Mucosa of descending colon (tissue), 3 donors: ENCODE results near the gene RPL10. TPM values are rescaled to one million over a fixed set of nuclear protein-coding genes. Genes with fewer than 3 reads are reported as not detected.

Experiments
- ATAC-seq: fragments of 200-7000 bp; cut with Tn5 transposase; one replicate; pipeline ENCODE4 v1.9.1; 2020; ENCODE audit warnings: mild to moderate bottlenecking, moderate library complexity
- DNase-seq, 3 donors: peaks; one replicate each; pipeline ENCODE4 v3.0.0-alpha.2; 2020
- H3K36me3 ChIP-seq: fragments of 200-600 bp; one replicate; pipeline ENCODE4 v1.8.0; 2021; ENCODE audit warnings: low read depth, mild to moderate bottlenecking
- H3K4me1 ChIP-seq: fragments of 200-600 bp; one replicate; pipeline ENCODE4 v1.8.0; 2021; ENCODE audit warnings: low read depth, mild to moderate bottlenecking
- H3K4me3 ChIP-seq: fragments of 200-600 bp; one replicate; pipeline ENCODE4 v1.8.0; 2021; ENCODE audit warnings: mild to moderate bottlenecking
- H3K9me3 ChIP-seq: fragments of 200-600 bp; one replicate; pipeline ENCODE4 v1.8.0; 2021; ENCODE audit warnings: mild to moderate bottlenecking
- CTCF ChIP-seq: fragments of 200-600 bp; IDR thresholded peaks from one replicate; pipeline ENCODE4 v1.8.0; 2022; ENCODE audit warnings: antibody characterized with exemption, mild to moderate bottlenecking
- intact Hi-C, 2 donors: fragments of 100-400 bp; cut with DNase I in 1 of 2; cut with micrococcal nuclease in 1 of 2; formaldehyde crosslinking; loops; one replicate each; pipeline versions ENCODE4 v1.11.0 to v1.11.1; 2022; cut with DNase I, micrococcal nuclease
- total RNA-seq, 3 donors: library from RNA; stranded (reverse); fragmentation: NEBNext Ultra II Directional in 2 of 3; extraction: Animal tissue kit (Norgen Biotek cat#: 25700) in 2 of 3; gene quantifications; one replicate each; pipeline versions ENCODE4 v1.2.1 to v1.2.4, GENCODE V29; 2021 to 2023
- donor health status: DM: no; HTN: no; CAD: no; lungs with moderate emphysema.
- donor health status: DM: no; HTN: no; CAD: no.
- donor health status: DM: no; HTN: yes; CAD: no.

RPL10 gene
- total RNA-seq, 3 donors from 2014 or later = 2,179 to 2,606 (median 2,424) TPM

DNA sequence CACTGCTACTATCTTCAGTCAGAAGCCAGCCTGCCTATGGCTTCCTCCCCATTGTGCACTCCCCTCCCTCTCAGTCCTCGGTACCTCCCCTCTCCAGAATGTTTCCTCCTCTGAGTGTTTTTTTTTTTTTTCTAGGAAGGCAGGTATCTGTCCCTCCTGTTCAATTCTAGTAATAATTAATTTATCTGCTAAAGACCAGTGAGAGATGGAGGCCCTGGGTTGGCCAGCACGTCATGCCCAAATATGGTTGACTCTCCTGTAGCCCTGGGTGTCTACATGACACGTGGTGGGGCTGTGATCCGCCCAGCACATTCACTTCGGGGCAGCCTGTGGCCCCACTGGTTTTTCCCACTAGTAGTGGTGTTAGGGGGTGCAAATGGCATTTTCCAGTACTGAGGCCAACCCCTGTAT, 25.6 kb upstream of the RPL10 start:
- DNase-seq (no peak), ATAC-seq (no peak)
- no peak for TF ChIP-seq CTCF
- Histone ChIP-seq H3K4me1 (no peaks in the 10 kb centered on the region), H3K36me3 (no peaks in the 10 kb centered on the region), H3K9me3 (no peaks in the 10 kb centered on the region), H3K4me3 (no peak overlapping the region)
- intact Hi-C loops = no loop called here

DNA sequence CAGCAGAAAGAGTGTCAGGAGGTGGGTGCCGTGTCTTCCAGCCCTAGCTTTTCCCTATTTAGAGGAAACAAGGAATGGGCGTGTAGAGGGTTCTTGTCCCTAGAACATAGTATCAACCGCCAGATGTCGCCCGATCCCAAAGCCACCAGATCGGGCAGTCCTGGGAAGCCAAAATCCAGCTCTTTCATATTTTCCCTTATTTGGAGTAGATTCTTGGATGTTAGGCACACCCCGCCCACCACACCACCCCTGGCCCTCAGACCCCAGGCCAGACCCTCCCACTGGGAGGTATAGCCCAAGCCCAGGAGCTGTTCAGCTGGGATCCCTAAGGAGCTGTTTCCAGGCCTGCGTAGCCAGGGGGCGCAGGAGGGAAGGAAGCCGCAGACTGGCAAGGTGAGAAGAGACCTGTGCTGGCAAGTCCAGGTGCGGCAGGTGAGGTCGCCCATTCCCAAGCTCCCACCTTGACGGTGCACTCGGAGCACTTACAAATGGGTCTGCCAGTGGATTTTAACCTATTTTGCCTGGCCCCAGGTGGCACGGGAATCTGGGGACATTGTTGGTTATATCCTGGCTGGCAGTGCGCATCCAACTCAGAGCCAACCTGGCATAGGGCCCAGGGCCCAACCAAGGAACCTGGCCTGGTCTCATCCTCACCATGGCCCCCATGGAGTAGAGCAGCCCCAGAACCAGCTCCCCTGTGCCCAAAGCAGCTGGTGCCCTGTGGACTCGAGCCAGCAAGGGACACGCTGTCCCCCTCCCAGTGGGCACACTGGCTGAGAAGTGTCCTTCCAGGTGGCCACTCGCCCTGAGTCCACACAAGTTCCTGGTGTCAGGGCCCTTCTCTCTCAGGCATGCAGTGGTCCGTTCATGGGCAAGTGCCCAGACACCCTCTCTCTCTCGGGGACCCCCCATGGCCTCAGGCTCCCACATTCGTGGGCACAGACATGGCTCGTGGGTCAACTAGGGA, 24.6 kb upstream of the RPL10 start:
- DNase-seq = peak; percentile 75 to 83 (median 82)
- Histone ChIP-seq H3K4me1 (no peaks in the 10 kb centered on the region), H3K9me3 (no peaks in the 10 kb centered on the region), H3K4me3 (no peak overlapping the region), H3K36me3 (no peaks in the 10 kb centered on the region)
- peak; percentile 28 for TF ChIP-seq CTCF
- ATAC-seq = peak; percentile 33
- intact Hi-C loops = no loop called here

GRCh38 chrX:154374313-154375155, 23.6 kb upstream of the RPL10 start, which contains the start of gene FLNA:
FLNA (minus strand) TSS chrX:154374634; CDS start chrX:154371245, 3,389 bp downstream.
- Histone ChIP-seq H3K4me3 (no peak within 1 kb of the TSS), H3K36me3 (no peaks in the 10 kb centered on the region), H3K9me3 (no peaks in the 10 kb centered on the region), H3K4me1 (no peaks in the 10 kb centered on the region)
- no peak for ATAC-seq
- intact Hi-C loops = no loop called here
- peak in 2 of 3 donors; percentile 64 to 65 for DNase-seq
- TF ChIP-seq CTCF = no peak

DNA sequence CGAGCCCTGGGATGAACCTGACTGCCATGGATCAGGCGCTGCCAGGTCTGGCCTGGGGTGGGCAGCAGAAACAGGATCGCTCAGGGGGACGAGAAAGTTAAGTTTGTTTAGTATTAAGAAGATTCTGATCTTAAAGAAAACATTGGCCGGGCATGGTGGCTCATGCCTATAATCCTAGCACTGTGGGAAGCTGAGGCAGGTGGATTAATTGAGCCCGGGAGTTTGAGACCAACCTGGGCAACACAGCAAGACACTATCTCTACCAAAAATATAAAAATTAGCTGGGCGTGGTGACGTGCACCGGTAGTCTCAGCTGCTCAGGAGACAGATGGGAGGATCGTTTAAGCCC, 23.0 kb upstream of the RPL10 start:
- Histone ChIP-seq H3K4me3 (no peak overlapping the region), H3K9me3 (no peaks in the 10 kb centered on the region)

More for the DNA sequence above, 23.0 kb upstream of the RPL10 start:
- H3K36me3 ChIP-seq = no peaks in the 10 kb centered on the region
- intact Hi-C loops = no loop called here
- H3K4me1 ChIP-seq = no peaks in the 10 kb centered on the region
- DNase-seq (no peak), ATAC-seq (no peak)
- TF ChIP-seq CTCF = no peak
